Measurements from ENCODE around the gene NPLOC4.
"Not testable (repeated sequence)": the region's sequence is repeated elsewhere in the genome, so short reads cannot be mapped to it uniquely, and the experiment has no call there.

Gene NPLOC4

GRCh38 chr17:81635973-81636504 lies 873 bp downstream of the NPLOC4 start:
- TF ChIP-seq ZFX (IDR thresholded peaks at IDR 0.05; ENCODE audit: borderline replicate concordance) (no peak), CTCF (IDR thresholded peaks at IDR 0.05) (no peak)
- H3K27ac ChIP-seq, result peak overlapping the region; percentile 84

GRCh38 chr17:81635431-81635830 lies 1.5 kb downstream of the NPLOC4 start:
- H3K27ac ChIP-seq, result peak overlapping the region; percentile 84; the same call in 1 of the 2 replicates

GRCh38 chr17:81631482-81631881 lies 5.4 kb downstream of the NPLOC4 start:
- no peak for TF ChIP-seq ZFX (IDR thresholded peaks at IDR 0.05; ENCODE audit: borderline replicate concordance)
- TF ChIP-seq CTCF (IDR thresholded peaks at IDR 0.05), result no peak
- no peak overlapping the region for H3K27ac ChIP-seq

More at GRCh38 chr17:81635431-81635830, 1.5 kb downstream of the NPLOC4 start:
- TF ChIP-seq CTCF (IDR thresholded peaks at IDR 0.05), result no peak

GRCh38 chr17:81630274-81630673 lies 6.6 kb downstream of the NPLOC4 start:
- TF ChIP-seq CTCF (IDR thresholded peaks at IDR 0.05) (no peak), ZFX (IDR thresholded peaks at IDR 0.05; ENCODE audit: borderline replicate concordance) (no peak)
- no peak overlapping the region for H3K27ac ChIP-seq

- TF ChIP-seq ZFX (IDR thresholded peaks at IDR 0.05; ENCODE audit: borderline replicate concordance) (no peak), CTCF (IDR thresholded peaks at IDR 0.05) (no peak)
- no peak overlapping the region for H3K27ac ChIP-seq
Measured at GRCh38 chr17:81621494-81622130, 15.3 kb downstream of the NPLOC4 start.

- H3K27ac ChIP-seq, result not testable (repeated sequence)
Measured at GRCh38 chr17:81618307-81618706, 18.6 kb downstream of the NPLOC4 start.

GRCh38 chr17:81616877-81617276 lies 20.0 kb downstream of the NPLOC4 start:
- TF ChIP-seq CTCF (IDR thresholded peaks at IDR 0.05), result no peak
- no peak for TF ChIP-seq ZFX (IDR thresholded peaks at IDR 0.05; ENCODE audit: borderline replicate concordance)
- H3K27ac ChIP-seq, result no peak overlapping the region

All from 22Rv1 (cell line).